Gastrocnemius medialis (tissue), 4 donors: ENCODE results near the gene USP7. TPM values are rescaled to one million over a fixed set of nuclear protein-coding genes. Genes with fewer than 3 reads are reported as not detected.
"Not testable (repeated sequence)": the region's sequence is repeated elsewhere in the genome, so short reads cannot be mapped to it uniquely, and the experiment has no call there.

Experiments used
- ATAC-seq, 2 donors: fragments of 150-250 bp; one replicate each; pipeline ENCODE4 v1.9.1; 2016
- DNase-seq, 2 donors: peaks; one replicate each; pipeline ENCODE4 v3.0.0-alpha.2; 2019
- H3K27ac ChIP-seq, 4 donors: fragments of 200-600 bp; sonication (generic); 1 replicate in 1 of 4; 2 replicates in 3 of 4; pipeline ENCODE4 v1.5.1; 2016 to 2018; ENCODE audit warnings: mild to moderate bottlenecking in 2 of 4, moderate library complexity in 1 of 4
- H3K27me3 ChIP-seq, 3 donors: fragments of 200-600 bp; sonication (generic) in 2 of 3; 1 replicate in 1 of 3; 2 replicates in 2 of 3; pipeline versions ENCODE4 v1.5.1 to v1.6.0; 2016 to 2019; ENCODE audit warnings: mild to moderate bottlenecking in 1 of 3, moderate library complexity in 1 of 3
- H3K36me3 ChIP-seq, 2 donors: fragments of 200-600 bp; sonication (generic) in 1 of 2; one replicate each; pipeline ENCODE4 v1.5.1; 2017 to 2018
- H3K4me1 ChIP-seq, 2 donors: fragments of 200-600 bp; sonication (generic) in 1 of 2; one replicate each; pipeline ENCODE4 v1.5.1; 2016 to 2017; ENCODE audit warnings: mild to moderate bottlenecking in 2 of 2
- H3K4me3 ChIP-seq, 4 donors: fragments of 200-600 bp; sonication (generic) in 3 of 4; 1 replicate in 1 of 4; 2 replicates in 3 of 4; pipeline ENCODE4 v1.5.1; 2016 to 2019; ENCODE audit warnings: mild to moderate bottlenecking in 2 of 4
- H3K9me3 ChIP-seq, 3 donors: fragments of 200-600 bp; sonication (generic) in 2 of 3; 1 replicate in 1 of 3; 2 replicates in 2 of 3; pipeline ENCODE4 v1.5.1; 2016 to 2019
- POLR2A ChIP-seq, 2 donors: fragments of 450-650 bp; IDR thresholded peaks; one replicate each; pipeline ENCODE4 v1.6.1; 2017; ENCODE audit warnings: antibody characterized with exemption in 2 of 2, mild to moderate bottlenecking in 2 of 2, moderate library complexity in 2 of 2
- in situ Hi-C, 4 donors: fragments of 200-750 bp; cut with MboI; loops; one replicate each; pipeline versions ENCODE4 v1.15.0 to v1.8.0; 2017; ENCODE audit warnings: low sequenced_read_pairs in 4 of 4
- intact Hi-C: fragments of 100-400 bp; cut with DNase I; formaldehyde crosslinking; loops from one replicate; pipeline ENCODE4 v1.15.1; 2023; ENCODE audit warnings: low total_unique reads
- total RNA-seq, 4 donors: library from RNA; depleted of rRNA; stranded (reverse); fragments of >200 nt; gene quantifications; one replicate each; pipeline versions ENCODE4 v1.1.0 to v1.2.3, GENCODE V29; 2016
- TF ChIP-seq, protein P1 (sequence below), 5 experiments: fragments of 450-650 bp in 3 of 5; fragments of 200-600 bp in 2 of 5; sonication (generic) in 2 of 5; IDR thresholded peaks in 4 of 5; conservative IDR thresholded peaks in 1 of 5; 1 replicate in 4 of 5; 2 replicates in 1 of 5; pipeline ENCODE4 v1.5.1; 2016 to 2019; ENCODE audit warnings: antibody characterized with exemption in 5 of 5, mild to moderate bottlenecking in 3 of 5, moderate library complexity in 3 of 5

Gene USP7
- total RNA-seq, 4 donors from 2014 or later = 79.7 to 99.2 (median 85.6) TPM

DNA sequence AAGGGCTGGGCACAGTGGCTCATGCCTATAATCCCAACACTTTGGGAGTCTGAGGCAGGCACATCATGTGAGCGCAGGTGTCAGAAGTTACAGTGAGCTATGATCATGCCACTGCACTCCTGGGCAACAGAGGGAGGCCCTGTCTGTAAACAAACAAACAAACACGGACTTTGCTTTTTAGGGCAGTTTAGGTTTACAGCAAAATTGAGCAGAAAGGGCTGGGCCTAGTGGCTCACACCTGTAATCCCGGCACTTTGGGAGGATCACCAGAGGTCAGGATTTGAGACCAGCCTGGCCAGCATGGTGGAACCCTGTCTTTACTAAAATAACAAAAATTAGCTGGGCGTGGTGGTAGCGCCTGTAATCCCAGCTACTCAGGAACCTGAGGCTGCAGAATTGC lies 91.6 kb downstream of the USP7 start:
- ATAC-seq (no peak), DNase-seq (no peak)
- TF ChIP-seq, protein P1, sequence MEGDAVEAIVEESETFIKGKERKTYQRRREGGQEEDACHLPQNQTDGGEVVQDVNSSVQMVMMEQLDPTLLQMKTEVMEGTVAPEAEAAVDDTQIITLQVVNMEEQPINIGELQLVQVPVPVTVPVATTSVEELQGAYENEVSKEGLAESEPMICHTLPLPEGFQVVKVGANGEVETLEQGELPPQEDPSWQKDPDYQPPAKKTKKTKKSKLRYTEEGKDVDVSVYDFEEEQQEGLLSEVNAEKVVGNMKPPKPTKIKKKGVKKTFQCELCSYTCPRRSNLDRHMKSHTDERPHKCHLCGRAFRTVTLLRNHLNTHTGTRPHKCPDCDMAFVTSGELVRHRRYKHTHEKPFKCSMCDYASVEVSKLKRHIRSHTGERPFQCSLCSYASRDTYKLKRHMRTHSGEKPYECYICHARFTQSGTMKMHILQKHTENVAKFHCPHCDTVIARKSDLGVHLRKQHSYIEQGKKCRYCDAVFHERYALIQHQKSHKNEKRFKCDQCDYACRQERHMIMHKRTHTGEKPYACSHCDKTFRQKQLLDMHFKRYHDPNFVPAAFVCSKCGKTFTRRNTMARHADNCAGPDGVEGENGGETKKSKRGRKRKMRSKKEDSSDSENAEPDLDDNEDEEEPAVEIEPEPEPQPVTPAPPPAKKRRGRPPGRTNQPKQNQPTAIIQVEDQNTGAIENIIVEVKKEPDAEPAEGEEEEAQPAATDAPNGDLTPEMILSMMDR (IDR thresholded peaks at IDR 0.05 in 4 of 5, conservative IDR thresholded peaks at IDR 0.05 in 1 of 5) = no peak
- TF ChIP-seq POLR2A (IDR thresholded peaks at IDR 0.05) = no peak
- H3K4me1 ChIP-seq = peaks cover 6 to 18% of the 10 kb centered on the region in 2 donors
- no peaks in the 10 kb centered on the region for H3K9me3 ChIP-seq
- peaks cover 12 to 17% (median 12%) of the 10 kb centered on the region in 3 donors for H3K27me3 ChIP-seq
- H3K36me3 ChIP-seq = no peaks in the 10 kb centered on the region
- no peak overlapping the region for H3K27ac ChIP-seq
- no peak overlapping the region for H3K4me3 ChIP-seq
- in situ Hi-C loops = loop anchor here in 3 of 4 donors (10.0 kb wide), 3 partner anchors 77 to 217 kb away; partner anchors contain the start of genes PMM2 (in 3 of the 3) and TMEM186 (in 3 of the 3)
- intact Hi-C loops = loop anchor here (5.0 kb wide), 1 partner anchor 50 kb away; no protein-coding TSS in a partner anchor

DNA sequence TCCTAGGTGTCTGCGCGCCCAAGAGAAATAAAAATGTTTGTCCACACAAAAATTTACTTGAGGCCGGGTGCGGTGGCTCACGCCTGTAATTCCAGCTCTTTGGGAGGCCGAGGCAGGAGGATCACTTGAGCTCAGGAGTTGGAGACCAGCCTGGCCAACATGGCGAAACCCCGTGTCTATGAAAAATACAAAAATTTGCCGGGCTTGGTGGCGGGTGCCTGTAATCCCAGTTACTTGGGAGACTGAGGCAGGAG lies 93.8 kb downstream of the USP7 start:
- peaks cover 19 to 34% of the 10 kb centered on the region in 2 donors for H3K4me1 ChIP-seq
- in situ Hi-C loops = loop anchor here in 3 of 4 donors (10.0 kb wide), 3 partner anchors 75 to 215 kb away; partner anchors contain the start of genes PMM2 (in 3 of the 3) and TMEM186 (in 3 of the 3)

DNA sequence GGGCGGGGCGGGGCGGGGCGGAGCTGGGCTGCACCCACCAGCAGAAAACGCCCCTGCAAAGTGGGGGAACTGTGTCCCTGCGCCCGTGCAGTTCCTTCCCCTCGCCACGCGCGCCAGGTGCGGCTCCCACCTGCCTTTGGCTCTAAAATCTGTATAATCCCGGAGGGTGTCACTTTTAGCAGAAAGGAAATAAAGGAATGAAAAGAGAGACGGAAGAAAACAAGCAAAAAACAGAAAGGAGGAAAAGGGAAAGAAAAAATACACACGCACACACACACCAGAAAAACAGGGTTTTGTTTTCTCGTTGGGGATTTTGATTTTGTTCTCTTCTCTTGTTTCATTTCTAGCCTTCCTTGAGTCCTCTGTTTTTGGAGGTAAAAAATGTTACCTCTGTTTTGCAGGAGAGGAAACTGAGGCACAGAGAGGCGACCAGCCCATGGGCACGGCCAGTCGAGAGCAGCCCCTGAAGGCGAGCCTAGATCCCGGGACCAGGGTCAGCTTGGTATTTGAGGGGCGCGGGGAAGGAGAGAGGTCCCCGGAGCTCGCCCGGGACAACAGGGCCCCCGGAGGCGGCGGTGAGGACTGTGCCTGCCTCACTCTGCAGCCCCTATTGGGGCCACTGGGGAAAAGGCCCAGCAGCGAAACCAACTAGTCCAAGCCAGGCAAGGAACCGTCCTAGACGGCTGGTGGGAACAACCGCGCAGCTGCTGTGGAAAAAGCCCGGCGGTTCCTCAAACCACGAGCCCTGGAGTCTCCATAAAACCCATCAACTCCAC lies 94.3 kb downstream of the USP7 start:
- peaks cover 22 to 39% of the 10 kb centered on the region in 2 donors for H3K4me1 ChIP-seq
- H3K27me3 ChIP-seq = peaks cover 32 to 37% (median 34%) of the 10 kb centered on the region in 3 donors
- peak overlapping the region; percentile 68 to 81 (median 72) for H3K4me3 ChIP-seq
- DNase-seq (no peak), ATAC-seq (no peak)
- H3K9me3 ChIP-seq = no peaks in the 10 kb centered on the region
- in situ Hi-C loops = no loop called here
- peak overlapping the region; percentile 21 to 49 (median 34) for H3K27ac ChIP-seq
- intact Hi-C loops = loop anchor here (2.0 kb wide), 1 partner anchor 93 kb away; the partner anchor contains the start of gene USP7
- no peaks in the 10 kb centered on the region for H3K36me3 ChIP-seq
- TF ChIP-seq, protein P1 (IDR thresholded peaks at IDR 0.05 in 4 of 5, conservative IDR thresholded peaks at IDR 0.05 in 1 of 5) = no peak
- TF ChIP-seq POLR2A (IDR thresholded peaks at IDR 0.05) = no peak

More for the DNA sequence above, 93.8 kb downstream of the USP7 start:
- not testable (repeated sequence) for H3K4me3 ChIP-seq, H3K27ac ChIP-seq, H3K36me3 ChIP-seq, H3K9me3 ChIP-seq, ATAC-seq, DNase-seq
- intact Hi-C loops = loop anchor here (2.0 to 5.0 kb wide), 2 partner anchors 48 to 93 kb away; partner anchors contain the start of gene USP7
- H3K27me3 ChIP-seq = peaks cover 32 to 33% (median 32%) of the 10 kb centered on the region in 3 donors

DNA sequence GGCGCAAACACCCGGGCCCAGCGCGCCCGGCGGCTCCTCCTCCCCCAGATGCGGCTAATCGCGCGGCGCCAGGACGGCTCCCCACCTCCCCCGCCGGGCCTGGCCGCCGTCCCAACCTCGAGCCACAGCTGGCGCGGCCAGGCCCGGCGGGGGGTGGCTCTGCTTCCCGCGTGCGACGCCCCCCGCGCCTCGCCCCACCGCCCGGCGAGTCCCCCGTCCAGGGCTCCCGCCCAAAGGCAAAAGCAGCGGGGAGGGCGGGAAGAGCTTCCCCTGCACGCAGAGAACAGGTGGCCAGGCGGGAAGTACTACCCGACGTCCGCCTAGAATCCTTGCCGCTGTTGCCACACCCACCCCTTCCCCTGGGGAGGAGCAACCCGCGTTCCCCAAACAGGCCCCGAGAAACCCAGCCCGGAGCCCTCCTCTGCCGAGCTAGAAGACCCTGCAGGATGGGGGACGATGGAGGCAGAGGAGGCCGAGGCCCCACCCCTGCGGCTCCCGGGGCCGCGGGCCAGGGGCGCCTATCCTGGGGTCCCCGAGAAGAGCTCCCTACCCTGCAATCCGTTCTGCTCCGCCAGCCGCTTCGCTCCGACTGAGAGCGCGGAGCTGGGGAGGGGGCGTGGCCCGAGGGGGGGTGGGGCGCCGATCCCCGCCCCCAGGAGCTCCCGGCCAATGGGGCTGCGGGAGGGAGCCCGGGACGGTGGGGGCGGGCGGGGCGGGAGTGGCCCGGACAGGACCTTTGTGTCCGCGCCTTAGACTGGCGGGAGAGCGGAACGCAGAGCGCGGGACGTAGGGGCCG lies 95.1 kb downstream of the USP7 start, which contains the start of gene CARHSP1:
Gene CARHSP1, minus strand, starts transcription at position 591 of the 796 bp plus-strand sequence. CDS start 9,678 bp downstream, outside the sequence.
- intact Hi-C loops (loop anchor here (2.0 kb wide), 1 partner anchor 94 kb away; the partner anchor contains the start of gene USP7), in situ Hi-C loops (no loop called here)
- TF ChIP-seq POLR2A (IDR thresholded peaks at IDR 0.05) = peak; percentile 60 to 70
- TF ChIP-seq, protein P1 (IDR thresholded peaks at IDR 0.05 in 4 of 5, conservative IDR thresholded peaks at IDR 0.05 in 1 of 5) = no peak
- ATAC-seq (peak; percentile 81 to 90), DNase-seq (peak; percentile 68 to 77)
- H3K9me3 ChIP-seq = no peaks in the 10 kb centered on the region
- H3K27me3 ChIP-seq = peaks cover 32 to 37% (median 34%) of the 10 kb centered on the region in 3 donors
- H3K36me3 ChIP-seq = no peaks in the 10 kb centered on the region
- peak within 1 kb of the TSS; percentile 69 to 80 (median 76) for H3K27ac ChIP-seq
- H3K4me1 ChIP-seq = peaks cover 23 to 39% of the 10 kb centered on the region in 2 donors
- H3K4me3 ChIP-seq = peak within 1 kb of the TSS; percentile 68 to 94 (median 78)
